IPS DF 6.9 (cell line): ENCODE data around the gene KNDC1.
"Not testable (repeated sequence)": the region's sequence is repeated elsewhere in the genome, so short reads cannot be mapped to it uniquely, and the experiment has no call there.

Experiments
- DNase-seq: peaks from one replicate; pipeline ENCODE4 v3.0.0-alpha.2; 2013; ENCODE audit warnings: low read depth, low spot score
- H3K27ac ChIP-seq: one replicate; pipeline ENCODE4 v1.5.1; 2013; ENCODE audit warnings: low read length, control low read depth
- H3K27me3 ChIP-seq: 2 replicates; pipeline ENCODE4 v1.6.1; 2013; ENCODE audit warnings: mild to moderate bottlenecking, low read length; ENCODE audit not compliant: control insufficient read depth, insufficient read depth
- H3K36me3 ChIP-seq: 2 replicates; pipeline ENCODE4 v1.6.1; 2013; ENCODE audit warnings: low read length; ENCODE audit not compliant: control insufficient read depth, insufficient read depth
- H3K4me1 ChIP-seq: 2 replicates; pipeline ENCODE4 v1.6.1; 2013; ENCODE audit warnings: low read length; ENCODE audit not compliant: control insufficient read depth, insufficient read depth
- H3K4me3 ChIP-seq: 2 replicates; pipeline ENCODE4 v1.5.1; 2013; ENCODE audit warnings: mild to moderate bottlenecking, low read length
- H3K9me3 ChIP-seq: 2 replicates; pipeline ENCODE4 v1.6.1; 2013; ENCODE audit warnings: low read length, inconsistent platforms; ENCODE audit not compliant: control insufficient read depth, insufficient read depth
- WGBS: extraction: QIAGEN DNeasy Blood & Tissue Kit; methylation state at CpG from one replicate; pipeline ENCODE4 v1.1.7; 2013; ENCODE audit warnings: mixed read lengths, missing lambda C conversion rate; ENCODE audit not compliant: insufficient read length, insufficient coverage; 5-methylcytosine and 5-hydroxymethylcytosine counted together

The KNDC1 gene

GRCh38 chr10:133133471-133134231 lies 26.4 kb upstream of the KNDC1 start:
- DNase-seq = no peak
- no CpG with 5 or more reads among the region's 20 CpGs for WGBS
- Histone ChIP-seq H3K9me3 (no peaks in the 10 kb centered on the region), H3K36me3 (no peaks in the 10 kb centered on the region), H3K4me3 (no peak overlapping the region), H3K27ac (no peak overlapping the region), H3K27me3 (no peaks in the 10 kb centered on the region), H3K4me1 (no peaks in the 10 kb centered on the region; the same call in 1 of the 2 replicates)

GRCh38 chr10:133134411-133135115 lies 25.5 kb upstream of the KNDC1 start:
- Histone ChIP-seq H3K27ac (no peak overlapping the region), H3K4me3 (no peak overlapping the region), H3K36me3 (no peaks in the 10 kb centered on the region), H3K27me3 (no peaks in the 10 kb centered on the region), H3K9me3 (no peaks in the 10 kb centered on the region), H3K4me1 (peaks cover 1% of the 10 kb centered on the region; the same call in 1 of the 2 replicates)
- no CpG with 5 or more reads among the region's 20 CpGs for WGBS
- no peak for DNase-seq

- H3K4me3 ChIP-seq = no peak overlapping the region
- H3K27ac ChIP-seq = no peak overlapping the region
- no peaks in the 10 kb centered on the region for H3K27me3 ChIP-seq
- WGBS = no CpG with 5 or more reads among the region's 8 CpGs
- H3K4me1 ChIP-seq = peaks cover 1% of the 10 kb centered on the region; the same call in 1 of the 2 replicates
- DNase-seq = no peak
- no peaks in the 10 kb centered on the region for H3K9me3 ChIP-seq
- no peaks in the 10 kb centered on the region for H3K36me3 ChIP-seq
These were observed 24.9 kb upstream of the KNDC1 start for GRCh38 chr10:133135116-133135465.

- no CpG with 5 or more reads among the region's 12 CpGs for WGBS
- H3K27ac ChIP-seq, H3K36me3 ChIP-seq, H3K4me3 ChIP-seq, H3K27me3 ChIP-seq, DNase-seq, H3K9me3 ChIP-seq, H3K4me1 ChIP-seq: not testable (repeated sequence)
These were observed 22.4 kb upstream of the KNDC1 start for GRCh38 chr10:133137486-133138145.

GRCh38 chr10:133139551-133140065 lies 20.4 kb upstream of the KNDC1 start:
- WGBS = no CpG with 5 or more reads among the region's 17 CpGs
- no peaks in the 10 kb centered on the region for H3K27me3 ChIP-seq
- no peaks in the 10 kb centered on the region for H3K36me3 ChIP-seq
- no peaks in the 10 kb centered on the region for H3K9me3 ChIP-seq
- no peak overlapping the region for H3K27ac ChIP-seq
- H3K4me1 ChIP-seq = peaks cover 1% of the 10 kb centered on the region; the same call in 1 of the 2 replicates
- H3K4me3 ChIP-seq = no peak overlapping the region
- no peak for DNase-seq

- DNase-seq = no peak
- Histone ChIP-seq H3K4me1 (peaks cover 1% of the 10 kb centered on the region; the same call in 1 of the 2 replicates), H3K9me3 (no peaks in the 10 kb centered on the region), H3K27me3 (no peaks in the 10 kb centered on the region), H3K36me3 (no peaks in the 10 kb centered on the region), H3K4me3 (no peak overlapping the region), H3K27ac (no peak overlapping the region)
- no CpG with 5 or more reads among the region's 26 CpGs for WGBS
These were observed 19.4 kb upstream of the KNDC1 start for GRCh38 chr10:133140417-133141143.

- DNase-seq = no peak
- Histone ChIP-seq H3K27ac (no peak overlapping the region), H3K4me1 (peaks cover 1% of the 10 kb centered on the region; the same call in 1 of the 2 replicates), H3K27me3 (no peaks in the 10 kb centered on the region), H3K9me3 (no peaks in the 10 kb centered on the region), H3K36me3 (no peaks in the 10 kb centered on the region), H3K4me3 (no peak overlapping the region)
- no CpG with 5 or more reads among the region's 28 CpGs for WGBS
These were observed 18.7 kb upstream of the KNDC1 start for GRCh38 chr10:133141144-133141957.

- Histone ChIP-seq H3K9me3 (no peaks in the 10 kb centered on the region), H3K27me3 (no peaks in the 10 kb centered on the region), H3K4me1 (peaks cover 1% of the 10 kb centered on the region; the same call in 1 of the 2 replicates), H3K36me3 (no peaks in the 10 kb centered on the region), H3K27ac (no peak overlapping the region), H3K4me3 (no peak overlapping the region)
- WGBS = no CpG with 5 or more reads among the region's 27 CpGs
- no peak for DNase-seq
These were observed 18.1 kb upstream of the KNDC1 start for GRCh38 chr10:133141958-133142340.

- Histone ChIP-seq H3K27ac (no peak overlapping the region), H3K4me1 (peaks cover 1% of the 10 kb centered on the region; the same call in 1 of the 2 replicates), H3K4me3 (no peak overlapping the region), H3K9me3 (no peaks in the 10 kb centered on the region), H3K36me3 (no peaks in the 10 kb centered on the region), H3K27me3 (no peaks in the 10 kb centered on the region)
- no peak for DNase-seq
- no CpG with 5 or more reads among the region's 24 CpGs for WGBS
These were observed 17.4 kb upstream of the KNDC1 start for GRCh38 chr10:133142523-133143199.
